H1 (cell line): ENCODE data around the gene HSPA4.
"Not testable (repeated sequence)": the region's sequence is repeated elsewhere in the genome, so short reads cannot be mapped to it uniquely, and the experiment has no call there.

Experiments
- SRF ChIP-seq: IDR thresholded peaks from 2 replicates; pipeline ENCODE4 v1.6.1; 2011; ENCODE audit warnings: mild to moderate bottlenecking, low read depth, low read length, moderate library complexity
- TF ChIP-seq, protein P1 (sequence below), 3 experiments: IDR thresholded peaks; 1 replicate in 2 of 3; 2 replicates in 1 of 3; pipeline versions ENCODE4 v1.5.1 to v1.6.1; 2011; ENCODE audit warnings: low read length in 3 of 3, mild to moderate bottlenecking in 3 of 3, inconsistent platforms in 2 of 3, low read depth in 1 of 3, moderate library complexity in 1 of 3; ENCODE audit not compliant: insufficient read depth in 1 of 3; ENCODE audit errors: control extremely low read depth in 1 of 3

DNA sequence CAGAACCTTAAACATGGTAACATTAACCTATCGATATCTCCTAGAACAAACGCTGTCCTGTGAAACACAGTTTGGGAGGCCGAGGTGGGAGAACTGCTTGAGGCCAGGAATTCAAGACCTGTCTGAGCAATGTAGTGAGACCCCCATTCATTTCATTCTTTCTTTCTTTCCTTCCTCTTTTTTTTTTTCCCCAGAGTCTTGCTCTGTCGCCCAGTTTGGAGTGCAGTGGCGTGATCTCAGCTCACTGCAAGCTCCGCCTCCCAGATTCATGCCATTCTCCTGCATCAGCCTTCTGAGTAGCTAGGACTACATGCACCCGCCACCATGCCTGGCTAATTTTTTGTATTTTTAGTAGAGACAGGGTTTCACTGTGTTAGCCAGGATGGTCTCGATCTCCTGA is 5.3 kb upstream of the HSPA4 start:
- TF ChIP-seq, protein P1, sequence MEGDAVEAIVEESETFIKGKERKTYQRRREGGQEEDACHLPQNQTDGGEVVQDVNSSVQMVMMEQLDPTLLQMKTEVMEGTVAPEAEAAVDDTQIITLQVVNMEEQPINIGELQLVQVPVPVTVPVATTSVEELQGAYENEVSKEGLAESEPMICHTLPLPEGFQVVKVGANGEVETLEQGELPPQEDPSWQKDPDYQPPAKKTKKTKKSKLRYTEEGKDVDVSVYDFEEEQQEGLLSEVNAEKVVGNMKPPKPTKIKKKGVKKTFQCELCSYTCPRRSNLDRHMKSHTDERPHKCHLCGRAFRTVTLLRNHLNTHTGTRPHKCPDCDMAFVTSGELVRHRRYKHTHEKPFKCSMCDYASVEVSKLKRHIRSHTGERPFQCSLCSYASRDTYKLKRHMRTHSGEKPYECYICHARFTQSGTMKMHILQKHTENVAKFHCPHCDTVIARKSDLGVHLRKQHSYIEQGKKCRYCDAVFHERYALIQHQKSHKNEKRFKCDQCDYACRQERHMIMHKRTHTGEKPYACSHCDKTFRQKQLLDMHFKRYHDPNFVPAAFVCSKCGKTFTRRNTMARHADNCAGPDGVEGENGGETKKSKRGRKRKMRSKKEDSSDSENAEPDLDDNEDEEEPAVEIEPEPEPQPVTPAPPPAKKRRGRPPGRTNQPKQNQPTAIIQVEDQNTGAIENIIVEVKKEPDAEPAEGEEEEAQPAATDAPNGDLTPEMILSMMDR (IDR thresholded peaks at IDR 0.05; ENCODE audit: control extremely low read depth in 1 of 3, insufficient read depth in 1 of 3, low read depth in 1 of 3, low read length in 3 of 3): not testable (repeated sequence)
- not testable (repeated sequence) for TF ChIP-seq SRF
